GM12878 (cell line): Measurements from ENCODE around the gene XPNPEP1. TPM values are rescaled to one million over a fixed set of nuclear protein-coding genes. Genes with fewer than 3 reads are reported as not detected.

ENCODE experiments used
- ESRRA ChIP-seq: IDR thresholded peaks from 2 replicates; pipeline ENCODE4 v1.6.1; 2012; ENCODE audit warnings: mild to moderate bottlenecking, low read length, improper control_type of control experiment
- HDAC2 ChIP-seq: fragments of 200-600 bp; sonication (generic); IDR thresholded peaks from 2 replicates; pipeline ENCODE4 v1.6.1; 2017
- NR2C1 ChIP-seq: fragments of 450-650 bp; IDR thresholded peaks from 2 replicates; pipeline ENCODE4 v1.6.1; 2017; ENCODE audit warnings: antibody characterized with exemption, mild to moderate bottlenecking, moderate library complexity
- POLR2AphosphoS2 ChIP-seq: IDR thresholded peaks from 2 replicates; pipeline ENCODE4 v1.6.1; 2011; ENCODE audit warnings: low read depth, mild to moderate bottlenecking, low read length, improper control_type of control experiment, moderate library complexity
- SUPT20H ChIP-seq: IDR thresholded peaks from 2 replicates; pipeline ENCODE4 v1.6.1; 2011; ENCODE audit warnings: low read depth, mild to moderate bottlenecking, low read length, moderate library complexity, borderline replicate concordance; ENCODE audit not compliant: control insufficient read depth
- TBL1XR1 ChIP-seq: IDR thresholded peaks from 2 replicates; pipeline ENCODE4 v1.6.1; 2012; ENCODE audit warnings: low read depth, low read length, improper control_type of control experiment
- YBX1 ChIP-seq: fragments of 450-650 bp; IDR thresholded peaks from 2 replicates; pipeline ENCODE4 v1.6.1; 2016; ENCODE audit warnings: antibody characterized with exemption
- polyA plus RNA-seq, 11 experiments: library from polyadenylated mRNA; depleted of rRNA in 4 of 11; unstranded in 6 of 11; stranded (reverse) in 5 of 11; fragments of >200 nt; fragmentation: Nextera tagmentation in 4 of 11; fragmentation: Illumina TruSeq in 1 of 11; extraction: Ambion mirVana in 4 of 11; extraction: Trizol in 1 of 11; gene quantifications; 1 replicate in 1 of 11; 2 replicates in 10 of 11; pipeline versions ENCODE4 v1.2.1 to v1.2.3, GENCODE V29; 2011 to 2016; ENCODE audit warnings: inconsistent platforms in 2 of 11, missing spikeins in 2 of 11, low read depth in 1 of 11
- total RNA-seq, 4 experiments: library from RNA; depleted of rRNA in 3 of 4; stranded (reverse); fragments of >200 nt in 3 of 4; fragmentation: Illumina TruSeq in 1 of 4; extraction: Trizol in 1 of 4; gene quantifications; 2 replicates each; pipeline versions ENCODE4 v1.2.1 to v1.2.3, GENCODE V29; 2013 to 2021
- TF ChIP-seq, protein P1 (sequence below): fragments of 450-650 bp; IDR thresholded peaks from 2 replicates; pipeline ENCODE4 v1.6.1; 2016; ENCODE audit warnings: mild to moderate bottlenecking
- TF ChIP-seq, protein P2 (sequence below): fragments of 450-650 bp; IDR thresholded peaks from 2 replicates; pipeline ENCODE4 v1.6.1; 2017; ENCODE audit warnings: mild to moderate bottlenecking, low read depth, inconsistent platforms; ENCODE audit not compliant: poor library complexity, severe bottlenecking
- TF ChIP-seq, protein P3 (sequence below): fragments of 450-650 bp; IDR thresholded peaks from 2 replicates; pipeline ENCODE4 v1.6.1; 2017; ENCODE audit warnings: mild to moderate bottlenecking

The XPNPEP1 gene
- total and polyA plus RNA-seq, 10 of the 15 experiments (the other 5 are each of a cell fraction or from before 2014, with no cell fraction given): 22.7 to 108 (median 43.5) TPM

DNA sequence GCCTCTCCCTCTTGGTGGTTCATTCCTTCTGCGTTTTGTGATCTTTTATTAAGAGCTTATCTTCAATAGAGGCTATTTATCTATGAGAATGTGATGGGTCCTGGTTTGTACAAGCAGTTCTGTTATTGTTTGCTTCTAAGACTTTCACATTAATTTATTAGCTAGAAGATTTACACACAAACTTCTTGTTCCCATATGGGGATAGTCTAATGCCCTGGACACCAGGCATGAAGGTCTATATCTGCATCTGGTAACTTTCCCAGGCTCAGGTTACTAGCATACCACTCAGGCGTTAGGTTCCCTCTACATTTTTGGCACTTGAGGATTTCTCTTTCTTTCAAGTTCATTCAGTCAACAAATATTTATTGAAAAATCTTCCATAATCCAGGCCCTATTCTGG, 7.7 kb downstream of the XPNPEP1 start (continued):
- TF ChIP-seq YBX1 (no peak), TBL1XR1 (no peak), SUPT20H (no peak), NR2C1 (no peak), POLR2AphosphoS2 (no peak), HDAC2 (no peak), ESRRA (no peak)
- TF ChIP-seq, protein P1, sequence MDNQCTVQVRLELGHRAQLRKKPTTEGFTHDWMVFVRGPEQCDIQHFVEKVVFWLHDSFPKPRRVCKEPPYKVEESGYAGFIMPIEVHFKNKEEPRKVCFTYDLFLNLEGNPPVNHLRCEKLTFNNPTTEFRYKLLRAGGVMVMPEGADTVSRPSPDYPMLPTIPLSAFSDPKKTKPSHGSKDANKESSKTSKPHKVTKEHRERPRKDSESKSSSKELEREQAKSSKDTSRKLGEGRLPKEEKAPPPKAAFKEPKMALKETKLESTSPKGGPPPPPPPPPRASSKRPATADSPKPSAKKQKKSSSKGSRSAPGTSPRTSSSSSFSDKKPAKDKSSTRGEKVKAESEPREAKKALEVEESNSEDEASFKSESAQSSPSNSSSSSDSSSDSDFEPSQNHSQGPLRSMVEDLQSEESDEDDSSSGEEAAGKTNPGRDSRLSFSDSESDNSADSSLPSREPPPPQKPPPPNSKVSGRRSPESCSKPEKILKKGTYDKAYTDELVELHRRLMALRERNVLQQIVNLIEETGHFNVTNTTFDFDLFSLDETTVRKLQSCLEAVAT: no peak
- TF ChIP-seq, protein P2, sequence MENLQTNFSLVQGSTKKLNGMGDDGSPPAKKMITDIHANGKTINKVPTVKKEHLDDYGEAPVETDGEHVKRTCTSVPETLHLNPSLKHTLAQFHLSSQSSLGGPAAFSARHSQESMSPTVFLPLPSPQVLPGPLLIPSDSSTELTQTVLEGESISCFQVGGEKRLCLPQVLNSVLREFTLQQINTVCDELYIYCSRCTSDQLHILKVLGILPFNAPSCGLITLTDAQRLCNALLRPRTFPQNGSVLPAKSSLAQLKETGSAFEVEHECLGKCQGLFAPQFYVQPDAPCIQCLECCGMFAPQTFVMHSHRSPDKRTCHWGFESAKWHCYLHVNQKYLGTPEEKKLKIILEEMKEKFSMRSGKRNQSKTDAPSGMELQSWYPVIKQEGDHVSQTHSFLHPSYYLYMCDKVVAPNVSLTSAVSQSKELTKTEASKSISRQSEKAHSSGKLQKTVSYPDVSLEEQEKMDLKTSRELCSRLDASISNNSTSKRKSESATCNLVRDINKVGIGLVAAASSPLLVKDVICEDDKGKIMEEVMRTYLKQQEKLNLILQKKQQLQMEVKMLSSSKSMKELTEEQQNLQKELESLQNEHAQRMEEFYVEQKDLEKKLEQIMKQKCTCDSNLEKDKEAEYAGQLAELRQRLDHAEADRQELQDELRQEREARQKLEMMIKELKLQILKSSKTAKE: no peak
- TF ChIP-seq, protein P3, sequence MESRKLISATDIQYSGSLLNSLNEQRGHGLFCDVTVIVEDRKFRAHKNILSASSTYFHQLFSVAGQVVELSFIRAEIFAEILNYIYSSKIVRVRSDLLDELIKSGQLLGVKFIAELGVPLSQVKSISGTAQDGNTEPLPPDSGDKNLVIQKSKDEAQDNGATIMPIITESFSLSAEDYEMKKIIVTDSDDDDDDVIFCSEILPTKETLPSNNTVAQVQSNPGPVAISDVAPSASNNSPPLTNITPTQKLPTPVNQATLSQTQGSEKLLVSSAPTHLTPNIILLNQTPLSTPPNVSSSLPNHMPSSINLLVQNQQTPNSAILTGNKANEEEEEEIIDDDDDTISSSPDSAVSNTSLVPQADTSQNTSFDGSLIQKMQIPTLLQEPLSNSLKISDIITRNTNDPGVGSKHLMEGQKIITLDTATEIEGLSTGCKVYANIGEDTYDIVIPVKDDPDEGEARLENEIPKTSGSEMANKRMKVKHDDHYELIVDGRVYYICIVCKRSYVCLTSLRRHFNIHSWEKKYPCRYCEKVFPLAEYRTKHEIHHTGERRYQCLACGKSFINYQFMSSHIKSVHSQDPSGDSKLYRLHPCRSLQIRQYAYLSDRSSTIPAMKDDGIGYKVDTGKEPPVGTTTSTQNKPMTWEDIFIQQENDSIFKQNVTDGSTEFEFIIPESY: no peak
